ENCODE data around the gene TIGD6. TPM values are rescaled to one million over a fixed set of nuclear protein-coding genes. Genes with fewer than 3 reads are reported as not detected.
A peak's percentile ranks its signal among the peaks of the same experiment; 100 is the strongest.

The TIGD6 gene
- total RNA-seq, 2 donors from 2014 or later, result 2.4 to 3.3 TPM

- peak overlapping the region; percentile 23 for H3K27ac Mint-ChIP-seq
- H3K36me3 Mint-ChIP-seq (ENCODE audit: low read depth), result peaks cover 99% of the 10 kb centered on the region
- H3K9me3 Mint-ChIP-seq, result no peaks in the 10 kb centered on the region
These were observed 24.0 kb upstream of the TIGD6 start for GRCh38 chr5:150024346-150024984.

GRCh38 chr5:150023136-150023535 is 22.7 kb upstream of the TIGD6 start:
- ATAC-seq (replicated peaks), result no peak
- Mint-ChIP-seq H3K36me3 (ENCODE audit: low read depth) (peaks cover 99% of the 10 kb centered on the region), H3K27me3 (no peaks in the 10 kb centered on the region), H3K4me3 (no peak overlapping the region), H3K27ac (no peak overlapping the region), H3K9me3 (no peaks in the 10 kb centered on the region), H3K4me1 (peaks cover 6% of the 10 kb centered on the region)

More at GRCh38 chr5:150024346-150024984, 24.0 kb upstream of the TIGD6 start:
- no peak overlapping the region for H3K4me3 Mint-ChIP-seq
- no peak for ATAC-seq (replicated peaks)
- no peaks in the 10 kb centered on the region for H3K27me3 Mint-ChIP-seq
- peaks cover 6% of the 10 kb centered on the region for H3K4me1 Mint-ChIP-seq

GRCh38 chr5:150022681-150023080 is 22.2 kb upstream of the TIGD6 start:
- ATAC-seq (replicated peaks), result no peak
- Mint-ChIP-seq H3K4me1 (peaks cover 6% of the 10 kb centered on the region), H3K27ac (peak overlapping the region; percentile 74), H3K9me3 (no peaks in the 10 kb centered on the region), H3K4me3 (no peak overlapping the region), H3K27me3 (no peaks in the 10 kb centered on the region), H3K36me3 (ENCODE audit: low read depth) (peaks cover 99% of the 10 kb centered on the region)

GRCh38 chr5:150022158-150022531 is 21.7 kb upstream of the TIGD6 start:
- H3K9me3 Mint-ChIP-seq, result no peaks in the 10 kb centered on the region
- H3K36me3 Mint-ChIP-seq (ENCODE audit: low read depth), result peaks cover 99% of the 10 kb centered on the region
- H3K27me3 Mint-ChIP-seq, result no peaks in the 10 kb centered on the region
- no peak for ATAC-seq (replicated peaks)
- H3K4me1 Mint-ChIP-seq, result peaks cover 6% of the 10 kb centered on the region
- no peak overlapping the region for H3K4me3 Mint-ChIP-seq
- H3K27ac Mint-ChIP-seq, result peak overlapping the region; percentile 74

DNA sequence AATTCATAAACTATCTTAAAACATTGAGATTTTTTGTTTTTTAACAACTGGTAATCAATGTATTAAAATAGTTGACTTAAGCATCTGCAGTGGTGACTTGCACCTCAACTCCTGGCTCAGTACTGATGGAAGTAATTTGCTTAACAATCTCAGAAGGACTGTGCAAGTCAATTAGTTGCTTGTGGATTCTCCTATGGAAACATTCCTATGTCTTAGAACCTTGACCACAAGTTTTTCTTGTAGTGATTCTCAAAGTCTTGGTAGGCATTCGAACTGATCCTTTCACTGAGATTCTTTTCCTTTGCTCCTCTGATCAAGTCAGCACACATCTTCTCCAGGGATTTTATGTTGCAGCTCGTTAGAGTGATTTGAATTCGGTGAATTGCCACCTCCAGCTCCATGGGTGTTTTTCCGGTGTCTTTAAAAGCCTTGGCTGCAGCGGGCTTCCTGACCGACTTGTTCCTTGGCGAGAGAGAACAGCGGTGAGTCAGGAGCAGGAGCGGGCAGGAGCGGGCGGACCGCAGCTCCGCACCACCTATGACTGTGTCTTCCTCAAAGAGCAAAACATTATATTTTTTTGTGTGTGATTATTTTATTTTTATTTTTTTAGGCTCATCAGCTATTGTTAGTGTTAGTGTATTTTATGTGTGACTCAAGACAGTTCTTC is 21.2 kb upstream of the TIGD6 start:
- H3K9me3 Mint-ChIP-seq, result no peaks in the 10 kb centered on the region
- peak overlapping the region; percentile 74 for H3K27ac Mint-ChIP-seq
- H3K4me3 Mint-ChIP-seq, result no peak overlapping the region

GRCh38 chr5:150020249-150020648 is 19.8 kb upstream of the TIGD6 start:
- Mint-ChIP-seq H3K27ac (peak overlapping the region; percentile 6), H3K4me3 (no peak overlapping the region), H3K27me3 (no peaks in the 10 kb centered on the region), H3K4me1 (peaks cover 6% of the 10 kb centered on the region), H3K36me3 (ENCODE audit: low read depth) (peaks cover 99% of the 10 kb centered on the region), H3K9me3 (no peaks in the 10 kb centered on the region)
- peak; percentile 21 for ATAC-seq (replicated peaks)

More for the DNA sequence above, 21.2 kb upstream of the TIGD6 start:
- peaks cover 6% of the 10 kb centered on the region for H3K4me1 Mint-ChIP-seq
- no peaks in the 10 kb centered on the region for H3K27me3 Mint-ChIP-seq
- peaks cover 99% of the 10 kb centered on the region for H3K36me3 Mint-ChIP-seq (ENCODE audit: low read depth)
- ATAC-seq (replicated peaks), result no peak

DNA sequence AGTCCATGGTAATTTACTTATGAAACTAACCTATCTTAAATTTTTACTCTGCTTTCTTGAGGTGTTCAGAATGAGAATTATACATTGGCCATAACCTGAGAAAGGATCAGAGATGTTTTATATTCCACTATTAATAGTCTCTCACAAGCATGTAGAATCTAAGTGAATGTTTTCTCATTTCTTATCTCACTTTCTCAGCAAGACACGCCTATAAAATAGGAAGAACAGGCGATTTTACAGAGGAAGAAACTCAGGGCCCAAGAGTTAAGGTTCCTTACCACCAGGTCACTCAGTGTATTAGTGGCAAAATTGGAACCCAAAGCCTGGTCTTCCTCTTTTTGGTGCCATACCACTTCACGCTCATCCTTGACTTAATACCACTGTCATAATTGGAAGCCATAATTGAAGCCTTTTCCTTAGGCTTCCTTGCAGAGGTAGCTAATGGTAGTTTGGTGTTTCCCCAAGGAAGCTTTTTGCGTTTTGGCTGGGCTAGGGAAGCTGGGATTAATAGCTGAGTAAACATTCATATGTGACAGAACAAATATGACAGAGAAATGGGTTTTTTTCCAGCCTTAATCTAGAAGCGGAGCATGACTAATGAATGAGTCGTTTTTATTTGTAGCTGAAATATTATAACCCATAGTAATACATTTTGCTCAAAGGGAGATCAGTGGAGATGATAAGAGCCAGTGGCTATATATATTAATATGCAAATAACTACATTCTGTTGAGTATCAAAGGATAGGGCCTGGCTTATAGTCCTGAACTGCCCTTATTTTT is 17.0 kb upstream of the TIGD6 start:
- H3K4me1 Mint-ChIP-seq, result peaks cover 6% of the 10 kb centered on the region
- H3K36me3 Mint-ChIP-seq (ENCODE audit: low read depth), result peaks cover 100% of the 10 kb centered on the region
- no peak overlapping the region for H3K27ac Mint-ChIP-seq
- H3K4me3 Mint-ChIP-seq, result no peak overlapping the region
- H3K9me3 Mint-ChIP-seq, result no peaks in the 10 kb centered on the region
- ATAC-seq (replicated peaks), result no peak
- no peaks in the 10 kb centered on the region for H3K27me3 Mint-ChIP-seq

- Mint-ChIP-seq H3K4me3 (no peak overlapping the region), H3K36me3 (ENCODE audit: low read depth) (peaks cover 100% of the 10 kb centered on the region), H3K9me3 (no peaks in the 10 kb centered on the region), H3K4me1 (no peaks in the 10 kb centered on the region), H3K27me3 (no peaks in the 10 kb centered on the region), H3K27ac (peak overlapping the region; percentile 46)
- no peak for ATAC-seq (replicated peaks)
These were observed 16.1 kb upstream of the TIGD6 start for GRCh38 chr5:150016537-150016936.

GRCh38 chr5:150015415-150015814 is 15.0 kb upstream of the TIGD6 start:
- Mint-ChIP-seq H3K4me3 (no peak overlapping the region), H3K27ac (no peak overlapping the region), H3K4me1 (no peaks in the 10 kb centered on the region), H3K9me3 (no peaks in the 10 kb centered on the region), H3K36me3 (ENCODE audit: low read depth) (peaks cover 100% of the 10 kb centered on the region), H3K27me3 (no peaks in the 10 kb centered on the region)
- no peak for ATAC-seq (replicated peaks)

- peak; percentile 85 for ATAC-seq (replicated peaks)
- H3K27ac Mint-ChIP-seq, result no peak overlapping the region
- no peaks in the 10 kb centered on the region for H3K9me3 Mint-ChIP-seq
- H3K27me3 Mint-ChIP-seq, result no peaks in the 10 kb centered on the region
- peaks cover 100% of the 10 kb centered on the region for H3K36me3 Mint-ChIP-seq (ENCODE audit: low read depth)
- H3K4me1 Mint-ChIP-seq, result no peaks in the 10 kb centered on the region
- H3K4me3 Mint-ChIP-seq, result no peak overlapping the region
These were observed 14.0 kb upstream of the TIGD6 start for GRCh38 chr5:150014456-150014855.

DNA sequence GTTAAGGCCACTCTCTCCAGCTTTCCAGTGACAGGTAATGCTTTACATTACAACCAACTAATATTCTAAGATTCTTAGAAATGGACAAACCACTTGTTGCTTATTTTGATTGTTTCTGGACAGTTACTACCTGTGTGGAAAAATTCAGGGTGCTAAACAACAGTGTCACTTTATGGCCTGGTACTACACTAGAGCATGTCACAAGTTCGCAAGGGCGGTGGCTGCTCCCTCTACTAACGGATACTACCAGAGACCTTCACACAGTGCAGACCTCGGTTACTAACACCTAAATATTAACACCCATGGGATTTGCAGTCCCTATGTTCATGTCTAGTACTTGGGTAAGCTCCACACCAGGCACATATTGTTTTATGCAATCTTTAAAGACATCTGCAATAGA is 13.5 kb upstream of the TIGD6 start:
- H3K36me3 Mint-ChIP-seq (ENCODE audit: low read depth), result peaks cover 100% of the 10 kb centered on the region
- H3K9me3 Mint-ChIP-seq, result no peaks in the 10 kb centered on the region
- H3K27me3 Mint-ChIP-seq, result no peaks in the 10 kb centered on the region
- H3K4me3 Mint-ChIP-seq, result no peak overlapping the region
- H3K4me1 Mint-ChIP-seq, result no peaks in the 10 kb centered on the region
- no peak for ATAC-seq (replicated peaks)
- H3K27ac Mint-ChIP-seq, result no peak overlapping the region

DNA sequence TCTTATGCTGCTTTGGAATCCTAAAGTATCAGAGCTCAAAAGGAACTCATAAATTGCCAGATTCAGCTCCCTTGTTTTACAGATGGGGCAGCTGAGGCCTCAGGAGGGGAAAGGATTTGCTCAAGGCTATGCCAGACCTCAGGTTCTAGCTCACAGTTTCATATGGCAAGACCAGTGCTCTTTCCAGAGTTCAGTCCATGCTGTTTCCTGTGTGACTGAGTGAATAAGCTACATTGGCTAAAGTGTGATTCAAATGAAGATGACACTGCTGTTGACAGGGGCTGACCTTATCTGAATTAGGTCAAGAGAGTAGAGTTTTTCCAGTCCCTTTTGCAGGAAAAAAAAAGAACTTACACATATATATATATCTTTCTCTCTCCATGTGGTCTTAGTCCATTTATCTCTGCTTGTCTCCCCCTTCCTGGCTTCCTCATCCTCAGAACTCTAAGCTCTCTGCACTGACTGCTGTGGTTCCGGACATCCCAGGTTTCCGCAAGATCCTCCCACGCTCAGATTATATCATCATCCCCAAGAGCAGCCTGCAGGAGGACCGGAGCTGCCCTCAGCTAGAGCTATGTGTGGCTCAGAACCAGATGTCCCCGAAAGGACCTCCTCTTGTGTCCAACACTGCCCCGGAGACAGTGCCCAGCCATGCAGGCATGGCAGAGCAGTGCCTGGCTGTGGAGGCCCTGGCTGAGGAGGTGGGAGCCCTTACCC is 9.4 kb upstream of the TIGD6 start:
- Mint-ChIP-seq H3K36me3 (ENCODE audit: low read depth) (peaks cover 100% of the 10 kb centered on the region), H3K9me3 (no peaks in the 10 kb centered on the region), H3K4me3 (no peak overlapping the region), H3K27ac (peak overlapping the region; percentile 63), H3K4me1 (no peaks in the 10 kb centered on the region), H3K27me3 (no peaks in the 10 kb centered on the region)
- ATAC-seq (replicated peaks), result peak; percentile 61

DNA sequence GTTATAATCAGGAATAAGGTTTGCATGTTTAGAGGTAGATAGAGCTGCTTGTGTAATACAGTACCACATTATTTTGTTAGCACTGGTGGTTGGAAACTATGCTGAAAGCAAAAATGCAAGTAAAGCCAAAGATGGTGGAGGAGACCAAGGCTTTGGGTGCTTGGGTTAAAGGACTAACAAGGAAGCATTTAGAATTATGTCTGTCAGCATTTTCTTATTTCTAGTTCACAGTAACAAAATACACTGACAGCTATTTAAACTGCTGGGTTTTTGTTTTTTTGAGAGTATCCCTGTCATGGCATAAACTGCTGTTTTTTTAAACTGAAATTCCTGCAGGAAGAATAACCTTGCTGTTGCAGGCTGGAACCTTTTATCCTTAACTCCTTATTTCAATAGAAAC is 6.6 kb upstream of the TIGD6 start:
- Mint-ChIP-seq H3K4me1 (peaks cover 4% of the 10 kb centered on the region), H3K36me3 (ENCODE audit: low read depth) (peaks cover 96% of the 10 kb centered on the region), H3K4me3 (no peak overlapping the region), H3K27me3 (no peaks in the 10 kb centered on the region), H3K9me3 (no peaks in the 10 kb centered on the region), H3K27ac (no peak overlapping the region)
- no peak for ATAC-seq (replicated peaks)

- Mint-ChIP-seq H3K4me3 (no peak overlapping the region), H3K36me3 (ENCODE audit: low read depth) (peaks cover 96% of the 10 kb centered on the region), H3K27ac (no peak overlapping the region), H3K27me3 (no peaks in the 10 kb centered on the region), H3K4me1 (peaks cover 10% of the 10 kb centered on the region), H3K9me3 (no peaks in the 10 kb centered on the region)
- ATAC-seq (replicated peaks), result no peak
These were observed 5.9 kb upstream of the TIGD6 start for GRCh38 chr5:150006318-150006717.

Data from activated T-helper 17 cell treated with anti-CD3 and anti-CD28 coated beads, Interleukin-2, amount 50 U/mL, for 72 hours (primary cell).